Amygdala (tissue), 56 donors: ENCODE results near the gene UGT1A9.
"Not testable (repeated sequence)": the region's sequence is repeated elsewhere in the genome, so short reads cannot be mapped to it uniquely, and the experiment has no call there.

Experiments used
- DNase-seq, 56 donors: peaks; one replicate each; lab custom pipeline; 2025; lab: John Stamatoyannopoulos, UW

UGT1A9 gene

DNA sequence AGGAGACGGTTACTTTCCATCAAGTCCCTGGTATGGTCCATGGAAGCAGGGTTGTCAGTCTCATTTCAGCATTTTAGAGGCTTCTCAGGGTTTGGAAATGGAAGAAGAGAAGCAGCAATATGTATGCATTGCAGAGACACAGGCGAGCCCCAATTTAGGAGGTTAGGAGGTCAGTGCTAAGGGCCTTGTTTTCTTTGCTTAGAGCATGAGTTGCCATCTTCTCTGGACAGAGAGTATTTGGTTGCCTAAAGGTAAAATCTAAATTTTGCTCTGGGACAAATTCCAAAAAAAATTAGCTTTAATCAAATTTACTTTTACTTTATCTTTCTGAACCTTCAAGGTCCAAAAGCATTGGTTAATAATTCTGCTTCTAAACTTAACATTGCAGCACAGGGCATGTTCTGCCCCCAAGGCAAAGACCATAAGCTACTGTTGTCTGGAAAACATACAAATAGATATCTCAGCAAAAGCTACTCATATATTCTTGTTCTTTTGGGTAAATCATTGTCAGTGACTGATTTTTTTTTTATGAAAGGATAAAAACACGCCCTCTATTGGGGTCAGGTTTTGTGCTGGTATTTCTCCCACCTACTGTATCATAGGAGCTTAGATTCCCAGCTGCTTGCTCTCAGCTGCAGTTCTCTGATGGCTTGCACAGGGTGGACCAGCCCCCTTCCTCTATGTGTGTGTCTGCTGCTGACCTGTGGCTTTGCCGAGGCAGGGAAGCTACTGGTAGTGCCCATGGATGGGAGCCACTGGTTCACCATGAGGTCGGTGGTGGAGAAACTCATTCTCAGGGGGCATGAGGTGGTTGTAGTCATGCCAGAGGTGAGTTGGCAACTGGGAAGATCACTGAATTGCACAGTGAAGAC lies at the start of gene UGT1A9:
UGT1A9 (plus strand) TSS at position 609 of the 872 bp plus-strand sequence; CDS start at position 646, 37 bp downstream.
- DNase-seq, result no peak

DNA sequence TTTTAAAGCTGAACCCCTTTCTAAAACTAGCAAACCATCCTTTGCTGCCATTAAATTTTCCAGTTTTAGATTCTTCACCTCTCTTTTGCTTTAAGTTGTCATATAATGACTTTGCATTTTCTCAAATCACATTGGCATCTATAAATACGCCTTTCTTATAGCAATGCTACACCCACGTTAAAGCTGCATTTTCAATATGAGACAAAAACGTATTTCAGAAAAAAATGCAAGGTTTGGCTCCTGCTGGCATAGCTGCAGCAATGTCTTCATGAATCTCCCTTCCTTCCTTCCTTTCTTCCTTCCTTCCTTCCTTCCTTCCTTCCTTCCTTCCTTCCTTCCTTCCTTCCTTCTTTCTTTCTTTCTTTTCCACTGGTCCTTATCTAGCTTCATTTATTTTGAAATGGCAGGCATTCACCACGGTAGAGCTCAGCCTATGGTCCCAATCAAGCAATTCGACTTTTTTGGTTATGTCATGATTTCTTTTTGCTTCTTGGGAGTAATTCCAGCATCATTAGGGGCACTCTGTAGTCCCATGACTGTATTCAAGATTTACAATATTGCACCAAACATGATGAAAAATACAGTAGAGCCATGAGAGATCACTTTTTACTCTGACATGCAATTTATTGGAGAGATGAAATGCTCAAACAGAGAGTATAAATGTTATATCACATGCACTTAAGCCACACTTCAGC lies 44.2 kb upstream of the UGT1A9 start:
- no peak for DNase-seq

- DNase-seq, result not testable (repeated sequence)
These were observed 35.4 kb upstream of the UGT1A9 start, which contains the start of gene UGT1A10 for GRCh38 chr2:233636306-233636705. Gene UGT1A10 (plus strand): TSS chr2:233636448. CDS start chr2:233636523, 75 bp downstream.

DNA sequence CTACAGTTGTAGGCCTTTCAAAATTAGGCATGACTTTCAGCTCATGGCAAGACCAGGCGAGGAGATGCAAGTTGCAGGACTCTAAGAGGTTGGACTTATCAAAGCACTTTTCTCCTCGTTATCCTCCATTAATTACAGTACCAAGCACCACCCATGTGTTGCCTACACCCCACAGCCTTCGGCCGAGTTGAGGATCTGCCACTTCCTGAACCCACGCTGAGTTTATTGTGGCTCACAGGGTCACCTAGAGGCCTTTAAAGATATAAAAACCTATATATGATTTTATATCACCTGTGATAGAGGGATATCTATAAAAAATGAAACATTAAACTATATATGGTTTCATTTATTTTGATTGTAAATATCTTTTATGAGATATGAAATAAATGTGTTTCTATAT lies 32.9 kb upstream of the UGT1A9 start:
- DNase-seq, result no peak

- DNase-seq, result no peak
These were observed 31.8 kb upstream of the UGT1A9 start for GRCh38 chr2:233639860-233640259.

DNA sequence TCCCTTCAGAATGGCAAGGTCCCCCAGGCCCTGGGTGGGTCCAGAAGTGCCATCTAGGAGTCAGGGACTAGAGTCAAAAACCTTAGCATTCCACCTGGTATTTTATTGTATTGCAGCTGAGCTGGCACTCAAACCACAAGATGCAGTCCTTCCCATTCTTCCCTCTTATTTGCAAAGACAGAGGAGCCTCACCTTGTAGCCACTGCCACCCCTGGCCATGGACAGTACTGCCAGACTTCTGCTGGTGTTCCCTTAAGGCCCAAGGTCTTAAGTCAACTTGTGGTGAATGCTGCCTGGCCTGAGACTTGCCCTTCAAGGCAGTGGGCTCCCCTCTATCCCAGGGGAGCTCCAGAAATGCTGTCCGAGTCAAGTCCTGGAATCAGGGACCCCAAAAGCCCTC lies 28.6 kb upstream of the UGT1A9 start:
- no peak for DNase-seq

DNA sequence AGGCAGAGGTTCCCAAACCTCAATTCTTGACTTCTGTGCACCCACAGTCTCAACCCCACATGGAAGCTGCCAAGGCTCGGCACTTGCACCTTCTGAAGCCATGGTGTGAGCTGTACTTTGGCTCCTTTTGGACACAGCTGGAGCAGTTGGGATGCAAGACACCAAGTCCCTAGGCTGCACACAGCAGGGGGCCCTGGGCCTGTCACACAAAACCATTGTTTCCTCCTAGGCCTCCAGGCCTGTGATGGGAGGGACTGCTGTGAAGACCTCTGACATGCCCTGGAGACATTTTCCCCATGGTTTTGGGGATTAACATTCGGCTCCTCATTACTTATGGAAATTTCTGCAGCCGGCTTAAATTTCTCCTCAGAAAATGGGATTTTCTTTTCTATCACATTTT lies 25.7 kb upstream of the UGT1A9 start:
- DNase-seq, result not testable (repeated sequence)

DNA sequence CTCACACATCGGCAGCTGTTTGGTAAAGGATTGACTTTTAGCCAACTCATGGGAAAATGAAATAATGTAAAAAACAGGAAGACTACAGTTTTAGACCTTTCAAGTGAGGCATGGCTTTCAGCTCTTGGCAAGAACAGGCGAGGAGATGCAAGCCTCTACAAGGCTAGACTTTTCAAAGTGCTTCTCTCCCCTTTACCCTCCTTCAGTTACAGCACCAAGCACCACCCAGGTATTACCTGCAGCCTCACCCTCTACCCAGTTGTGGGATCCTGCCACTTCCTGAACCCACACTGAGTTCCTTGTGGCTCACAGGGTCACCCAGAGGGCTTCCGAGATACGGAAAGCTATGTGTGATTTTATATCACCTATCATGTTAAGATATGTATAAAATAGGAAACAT lies 20.7 kb upstream of the UGT1A9 start:
- DNase-seq, result no peak

DNA sequence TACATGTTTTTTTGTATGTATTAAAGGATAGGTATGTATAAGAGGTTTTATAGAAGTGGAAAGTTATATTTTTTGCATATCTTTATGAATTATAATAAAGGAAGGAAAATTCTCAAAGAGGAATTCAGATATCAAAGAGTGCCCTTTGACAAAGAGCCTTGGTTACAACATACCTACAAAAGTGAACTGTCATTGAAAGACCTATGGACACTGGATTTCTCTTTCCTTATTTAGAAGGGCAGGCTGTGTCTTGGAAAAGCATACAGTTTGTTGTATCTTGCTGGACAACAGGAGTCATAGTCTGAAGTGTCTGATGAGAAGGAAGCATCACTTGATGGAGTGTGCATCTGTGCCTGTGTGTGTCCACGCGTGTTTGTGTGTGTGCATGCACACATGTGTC lies 20.3 kb upstream of the UGT1A9 start:
- DNase-seq, result no peak

DNA sequence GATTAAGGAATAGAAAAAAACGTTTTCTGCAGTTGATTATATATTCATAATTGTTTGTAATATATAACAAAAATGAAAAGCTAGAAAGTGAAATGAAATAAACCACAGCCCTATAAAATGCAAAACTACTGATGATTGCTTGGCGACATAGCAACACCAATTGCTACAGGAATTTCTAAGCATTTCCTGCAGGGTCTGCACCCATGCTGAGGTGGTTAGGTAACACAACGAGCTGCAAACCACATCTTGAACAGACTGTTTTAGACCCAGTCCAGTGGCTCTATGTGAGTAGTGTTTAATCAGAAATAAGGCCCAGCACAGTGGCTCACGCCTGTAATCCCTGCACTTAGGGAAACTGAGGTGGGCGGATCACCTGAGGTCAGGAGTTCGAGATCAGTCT lies 17.2 kb upstream of the UGT1A9 start:
- DNase-seq, result no peak

- DNase-seq, result no peak
These were observed 16.7 kb upstream of the UGT1A9 start for GRCh38 chr2:233655043-233655442.

GRCh38 chr2:233655943-233656342 lies 15.8 kb upstream of the UGT1A9 start:
- DNase-seq, result not testable (repeated sequence)

DNA sequence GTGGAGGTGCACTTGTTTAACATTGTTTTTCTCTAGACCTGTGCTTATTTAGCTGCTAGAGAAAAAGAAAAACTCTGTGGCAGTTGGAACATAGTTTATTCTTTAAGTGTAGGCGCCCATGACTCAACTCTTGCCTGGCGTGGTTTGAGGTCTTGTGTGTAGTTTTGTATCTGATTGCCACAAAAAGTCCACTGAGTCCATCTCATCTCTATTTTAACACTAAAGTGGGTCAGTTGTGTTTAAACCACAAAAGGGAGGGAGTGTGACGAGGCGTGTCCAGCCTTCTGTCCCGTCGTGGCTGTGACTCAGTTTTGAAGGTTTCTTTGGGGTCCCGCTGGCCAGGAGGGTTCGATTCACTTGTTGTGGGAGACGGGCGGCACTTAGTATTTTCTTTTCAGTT lies 15.3 kb upstream of the UGT1A9 start:
- no peak for DNase-seq

DNA sequence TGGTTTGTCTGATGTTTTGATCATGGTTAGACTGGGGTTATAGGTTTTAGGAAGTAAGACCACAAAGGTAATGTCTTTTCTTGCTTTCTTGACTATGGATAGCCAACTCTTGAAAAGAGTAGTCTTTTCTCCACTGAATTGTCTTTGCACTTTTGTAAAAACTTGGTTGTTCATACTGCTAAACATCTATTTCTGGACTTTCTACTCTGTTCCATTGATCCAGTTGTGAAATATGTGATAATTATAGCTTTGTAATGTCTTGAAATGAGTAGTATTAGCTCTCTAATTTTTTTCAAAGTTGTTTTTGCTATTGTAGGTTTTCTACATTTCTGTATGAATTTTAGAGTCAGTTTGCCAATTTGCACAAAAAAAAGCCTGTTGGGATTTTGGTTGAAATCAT lies 13.1 kb upstream of the UGT1A9 start:
- no peak for DNase-seq

- DNase-seq, result no peak
These were observed 7.8 kb upstream of the UGT1A9 start for GRCh38 chr2:233663911-233664310.

DNA sequence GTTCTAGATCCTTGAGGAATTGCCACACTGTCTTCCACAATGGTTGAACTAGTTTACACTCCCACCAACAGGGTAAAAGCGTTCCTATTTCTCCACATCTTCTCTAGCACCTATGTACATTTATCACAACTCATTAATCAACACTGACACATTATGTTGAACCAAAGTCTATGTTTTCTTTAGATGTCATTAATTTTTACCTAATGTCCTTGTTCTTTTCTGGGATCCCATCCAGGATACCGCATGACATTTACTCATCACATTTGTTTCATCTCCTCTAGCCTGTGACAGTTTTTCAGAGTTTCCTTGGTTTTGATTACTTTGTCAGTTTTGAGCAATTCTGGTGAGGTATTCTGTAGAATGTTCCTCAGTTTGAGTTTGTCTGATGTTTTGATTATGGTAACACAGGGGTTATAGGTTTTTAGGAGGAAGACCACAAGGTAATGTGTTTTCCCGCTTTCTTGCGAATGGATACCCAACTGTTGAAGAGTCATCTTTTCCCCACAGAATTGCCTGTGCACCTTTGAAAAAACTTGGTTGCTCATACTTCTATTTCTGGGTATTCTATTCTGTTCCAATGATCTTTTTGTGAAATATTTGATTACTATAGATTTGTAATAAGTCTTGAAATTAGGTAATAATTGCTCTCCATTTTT lies 3.0 kb upstream of the UGT1A9 start:
- no peak for DNase-seq

DNA sequence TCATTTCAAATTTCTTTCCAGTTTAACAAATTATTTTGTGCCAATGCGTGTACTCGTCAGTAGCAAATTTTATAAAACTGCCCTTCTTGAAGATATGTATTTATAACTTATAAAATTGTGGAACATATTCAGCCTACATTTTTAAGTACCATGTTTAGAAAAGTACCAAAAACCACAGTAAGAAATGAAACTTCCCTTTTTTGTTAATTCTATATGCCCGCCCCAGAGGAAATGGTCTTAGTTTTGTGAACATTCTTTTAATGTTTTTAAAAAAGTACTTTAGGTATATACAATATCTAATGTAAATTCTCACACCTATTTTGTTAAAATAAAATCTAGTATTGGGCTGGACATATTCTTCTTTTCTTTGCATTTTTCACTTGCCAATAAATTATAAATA lies 1.2 kb downstream of the UGT1A9 start:
- no peak for DNase-seq

GRCh38 chr2:233673896-233674295 lies 2.2 kb downstream of the UGT1A9 start:
- no peak for DNase-seq

DNA sequence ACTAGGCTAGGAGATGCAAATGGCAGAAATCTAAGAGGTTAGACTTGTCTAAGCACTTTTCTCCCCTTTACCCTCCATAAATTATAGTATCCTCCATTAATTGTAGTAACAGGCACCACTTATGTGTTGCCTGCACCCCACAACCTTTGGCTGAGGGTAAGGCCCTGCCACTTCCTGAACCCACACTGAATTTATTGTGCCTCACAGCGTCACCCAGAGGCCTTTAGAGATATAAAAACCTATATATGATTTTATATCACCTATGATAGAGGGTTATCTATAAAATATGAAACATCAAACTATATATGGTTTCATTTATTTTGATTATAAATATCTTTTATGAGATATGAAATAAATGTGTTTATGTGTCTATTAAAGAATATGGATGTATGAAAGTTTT lies 2.6 kb downstream of the UGT1A9 start:
- no peak for DNase-seq

DNA sequence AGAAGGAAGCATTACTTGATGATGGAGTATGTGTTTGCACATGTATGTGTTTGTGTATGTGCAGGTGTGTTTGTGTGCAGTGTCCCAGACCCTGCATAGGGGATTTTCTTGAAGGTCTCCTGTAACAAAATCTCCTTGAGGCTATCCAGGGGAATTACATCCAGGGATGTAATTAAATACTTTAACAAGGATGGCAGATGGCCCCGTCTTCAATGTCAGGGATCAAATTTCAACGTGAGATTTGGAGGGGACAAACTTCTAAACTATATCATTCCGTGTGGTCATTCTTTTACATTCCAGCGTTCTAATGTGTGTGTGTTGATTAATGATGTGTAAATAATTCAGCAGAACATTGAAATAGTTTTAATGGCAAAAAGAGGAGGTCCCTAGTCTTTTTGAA lies 3.3 kb downstream of the UGT1A9 start:
- DNase-seq, result no peak

GRCh38 chr2:233676046-233676445 lies 4.3 kb downstream of the UGT1A9 start:
- DNase-seq, result no peak
